ENCODE data around the gene ZNF202. TPM values are rescaled to one million over a fixed set of nuclear protein-coding genes. Genes with fewer than 3 reads are reported as not detected.

ZNF202 gene
- polyA plus RNA-seq, 3 donors, result 16.6 to 18.2 (median 16.6) TPM

DNA sequence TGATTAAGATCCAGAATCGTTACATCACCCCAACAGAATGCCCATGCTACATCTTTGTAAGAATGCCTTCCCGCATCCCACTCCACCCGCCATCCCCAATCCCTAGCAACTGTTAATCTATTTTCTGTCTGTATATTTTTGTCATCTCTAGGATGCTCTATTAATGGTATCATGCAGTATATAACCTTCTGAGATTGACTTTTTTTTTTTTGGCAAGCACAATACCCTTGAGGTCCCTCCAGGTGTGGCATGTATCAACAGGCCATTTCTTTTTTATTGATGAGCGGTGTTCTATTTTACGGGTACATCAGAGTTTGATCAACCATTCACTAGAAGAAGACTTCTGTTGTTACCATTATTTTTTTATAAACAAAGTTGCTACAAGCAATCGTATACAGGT is 56.9 kb downstream of the ZNF202 start:
- DNase-seq (ENCODE audit: low read depth in 3 of 3, low spot score in 2 of 3), result no peak

DNA sequence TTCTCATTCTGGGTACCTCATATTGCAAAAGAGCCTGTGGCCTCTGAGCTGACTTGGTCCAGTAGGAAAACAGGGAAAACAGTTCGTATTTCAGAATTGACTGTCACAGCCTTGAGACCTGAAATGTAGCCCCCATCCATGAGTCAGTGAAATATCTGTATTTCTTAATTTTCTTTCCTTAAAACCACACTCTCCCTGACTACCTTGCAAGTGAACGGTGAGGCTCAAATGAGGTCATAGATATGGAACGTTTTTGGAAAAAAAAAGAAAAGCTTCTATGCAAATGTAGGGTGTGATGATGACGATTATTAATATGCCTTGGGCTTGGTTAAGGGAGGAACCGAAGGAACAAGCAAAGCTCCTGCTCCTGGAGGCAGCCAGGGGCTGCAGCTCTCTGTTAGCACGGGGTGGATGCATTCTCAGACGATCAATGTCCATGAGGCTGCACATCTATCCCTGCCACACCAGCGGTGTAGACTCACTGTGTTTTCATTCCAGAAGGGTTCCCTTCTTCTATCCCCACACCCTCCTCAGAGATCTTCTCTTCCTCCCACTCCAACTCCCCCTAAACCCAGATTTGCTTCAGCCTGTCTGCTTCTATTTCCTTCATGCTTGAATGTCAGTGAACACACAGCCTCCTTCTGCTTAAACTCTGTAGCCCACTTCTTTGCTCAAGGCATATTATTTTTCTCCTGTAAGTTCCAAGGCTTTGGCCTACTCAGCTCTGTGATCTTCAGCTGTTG is 57.9 kb downstream of the ZNF202 start:
- DNase-seq (ENCODE audit: low read depth in 3 of 3, low spot score in 2 of 3), result no peak

DNA sequence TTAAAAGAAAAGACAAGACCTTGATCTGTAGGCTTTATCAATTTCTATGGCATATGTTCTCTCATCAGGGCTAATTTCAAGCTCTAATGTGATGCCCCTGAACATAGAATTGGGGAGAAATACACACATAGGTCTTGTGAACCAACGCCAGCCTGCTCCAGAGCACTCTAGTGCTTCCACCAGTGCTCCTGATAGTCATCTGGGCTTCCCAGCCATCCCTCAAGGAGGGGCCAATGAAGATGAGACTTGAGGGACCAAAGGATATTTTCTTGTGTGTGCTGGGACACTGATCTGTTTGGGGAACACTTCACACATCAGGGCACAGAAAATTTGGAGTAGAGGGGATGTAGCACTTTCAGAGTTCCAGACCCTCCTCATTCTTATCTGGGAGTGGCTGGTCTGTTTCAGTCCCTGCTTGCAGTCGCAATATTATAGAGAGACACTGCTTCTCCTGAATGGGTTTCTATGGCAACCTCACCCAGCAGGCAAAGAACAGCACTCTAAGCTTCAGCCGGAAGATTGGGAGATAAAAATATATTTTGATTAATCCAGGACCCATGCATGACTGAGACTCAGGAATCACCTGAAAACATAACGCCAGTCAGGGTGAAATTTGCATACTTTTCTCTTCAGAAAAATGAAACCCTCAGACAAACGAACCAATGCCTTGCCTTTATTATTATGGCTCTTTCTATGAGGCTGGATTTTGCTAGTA is 58.6 kb downstream of the ZNF202 start:
- no peak for DNase-seq (ENCODE audit: low read depth in 3 of 3, low spot score in 2 of 3)

DNA sequence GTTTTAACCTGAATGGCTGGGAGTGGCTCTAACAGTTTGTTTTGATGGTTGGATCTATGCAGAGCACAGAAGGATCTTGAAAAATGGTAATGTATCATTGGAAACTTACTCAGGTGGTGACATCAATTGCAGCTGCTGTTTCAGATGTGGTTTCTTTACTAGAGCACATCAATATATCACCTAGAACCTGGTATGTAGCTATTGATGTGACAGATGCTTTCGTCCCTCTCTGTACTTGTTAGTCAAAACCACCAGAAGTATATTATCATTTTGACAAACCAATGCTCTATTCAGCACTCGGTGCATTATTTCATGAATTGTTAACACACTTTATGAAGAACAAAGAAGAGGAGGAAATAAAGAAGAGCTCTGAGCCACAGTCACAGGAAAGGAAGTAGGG is 60.4 kb downstream of the ZNF202 start:
- no peak for DNase-seq (ENCODE audit: low read depth in 3 of 3, low spot score in 2 of 3)

DNA sequence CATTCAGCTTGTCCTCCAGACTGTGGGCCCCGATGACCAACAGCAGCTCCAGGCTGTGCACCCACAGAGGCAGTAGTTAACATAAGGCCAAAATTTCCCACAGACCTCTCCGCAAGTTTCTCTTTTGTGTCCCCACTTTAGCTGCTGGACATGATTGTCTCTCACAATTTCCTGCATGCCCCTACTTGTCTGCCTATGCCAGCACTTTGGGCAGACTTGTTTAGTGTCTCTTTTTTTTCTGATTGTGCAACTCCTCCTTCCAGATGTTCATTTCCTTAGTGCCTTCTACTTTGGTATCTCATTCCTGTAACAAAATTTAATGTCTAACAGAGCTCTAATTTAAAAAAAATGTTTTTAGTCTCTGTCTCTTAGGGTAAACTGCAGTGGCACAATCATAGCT is 63.2 kb downstream of the ZNF202 start:
- no peak for DNase-seq (ENCODE audit: low read depth in 3 of 3, low spot score in 2 of 3)

- DNase-seq (ENCODE audit: low read depth in 3 of 3, low spot score in 2 of 3), result no peak
Measured at GRCh38 chr11:123677510-123677909, 64.0 kb downstream of the ZNF202 start.

DNA sequence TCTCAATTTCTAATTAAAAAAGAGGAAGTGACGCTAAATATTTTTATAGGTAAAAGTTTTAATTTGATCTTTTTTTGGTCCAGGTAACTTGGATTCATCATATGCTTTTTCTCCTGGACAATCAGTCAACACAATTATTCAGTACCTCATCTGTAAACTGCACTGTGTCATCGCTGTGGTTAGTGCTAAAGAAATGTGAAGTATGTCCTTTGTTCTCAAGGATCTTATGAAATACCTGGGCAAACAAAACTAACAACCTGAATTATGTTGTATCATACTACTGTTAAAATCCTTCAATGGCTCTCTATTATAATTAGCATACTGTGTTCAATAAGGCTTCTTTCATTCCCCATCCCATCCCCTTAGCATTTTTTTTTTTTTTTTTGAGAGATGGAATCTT is 67.2 kb downstream of the ZNF202 start:
- no peak for DNase-seq (ENCODE audit: low read depth in 3 of 3, low spot score in 2 of 3)

Other genes starting within 250 kb of the ZNF202 start
- 1 to 10 TPM; 1.2 to 1.6 (median 1.3) TPM for gene SCN3B, start 87.0 kb downstream of the ZNF202 start, polyA plus RNA-seq (ENCODE audit: insufficient read length in 3 of 3)
- gene OR6X1, start 12.9 kb upstream of the ZNF202 start, polyA plus RNA-seq (ENCODE audit: insufficient read length in 3 of 3), result not detected
- not detected for gene OR6M1, start 64.7 kb upstream of the ZNF202 start, polyA plus RNA-seq (ENCODE audit: insufficient read length in 3 of 3)
- not detected for gene TMEM225, start 144.0 kb upstream of the ZNF202 start, polyA plus RNA-seq (ENCODE audit: insufficient read length in 3 of 3)
- gene OR8D4, start 160.5 kb upstream of the ZNF202 start, polyA plus RNA-seq (ENCODE audit: insufficient read length in 3 of 3), result not detected
- gene OR4D5, start 198.0 kb upstream of the ZNF202 start, polyA plus RNA-seq (ENCODE audit: insufficient read length in 3 of 3), result not detected
- gene OR6T1, start 202.2 kb upstream of the ZNF202 start, polyA plus RNA-seq (ENCODE audit: insufficient read length in 3 of 3), result not detected
- not detected for gene OR10S1, start 236.1 kb upstream of the ZNF202 start, polyA plus RNA-seq (ENCODE audit: insufficient read length in 3 of 3)